ENCODE data around the gene YIF1A.
"Not testable (repeated sequence)": the region's sequence is repeated elsewhere in the genome, so short reads cannot be mapped to it uniquely, and the experiment has no call there.

Gene YIF1A

DNA sequence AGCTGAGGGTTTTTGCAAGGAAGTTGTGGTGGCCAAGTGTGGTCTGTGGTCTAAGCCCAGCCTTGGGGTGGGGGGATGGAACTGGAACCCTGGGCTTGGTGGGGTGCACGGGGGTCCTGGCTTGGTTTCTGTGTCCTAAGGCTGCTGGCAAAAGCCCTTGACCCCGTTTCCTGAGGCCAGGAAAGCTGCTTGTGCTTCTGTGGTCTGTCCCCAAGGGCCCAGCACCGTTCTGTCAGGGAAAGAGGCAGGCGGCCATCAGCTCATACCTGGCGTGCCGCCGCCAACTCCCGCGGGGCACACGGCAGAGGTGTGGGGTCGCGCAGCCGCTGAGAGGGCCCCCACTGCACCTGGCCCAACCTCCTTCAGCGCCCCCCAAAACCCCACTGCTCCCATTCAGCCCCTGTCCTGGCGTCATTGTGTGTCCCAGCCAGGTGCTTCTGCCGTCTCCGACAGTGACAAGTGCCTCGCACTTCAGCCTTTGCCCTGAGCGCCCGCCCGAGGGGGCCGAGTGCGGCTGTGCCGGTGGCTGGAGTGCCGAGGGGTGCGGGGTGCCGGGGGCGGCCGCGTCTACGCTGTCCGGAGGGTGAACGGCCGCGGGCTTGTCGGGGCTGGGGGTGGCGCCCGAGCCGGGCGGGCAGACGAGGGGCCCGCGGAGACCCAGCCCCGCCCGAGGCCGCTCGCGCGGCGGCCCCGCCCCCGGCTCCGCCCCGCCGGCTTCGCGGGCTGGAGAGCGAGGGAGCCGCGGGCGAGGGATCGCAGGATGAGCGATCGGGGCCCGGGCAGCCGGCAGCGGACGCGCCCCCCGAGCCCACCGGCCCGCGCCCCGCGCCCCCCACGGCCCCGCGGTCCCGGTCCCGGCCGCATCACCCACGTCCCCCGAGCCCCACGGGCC is 11.2 kb downstream of the YIF1A start, which contains the start of gene CNIH2:
Gene CNIH2 (plus strand): TSS at position 705 of the 892 bp plus-strand sequence. CDS start 282 bp downstream, outside the sequence.
- TF ChIP-seq, protein P1, sequence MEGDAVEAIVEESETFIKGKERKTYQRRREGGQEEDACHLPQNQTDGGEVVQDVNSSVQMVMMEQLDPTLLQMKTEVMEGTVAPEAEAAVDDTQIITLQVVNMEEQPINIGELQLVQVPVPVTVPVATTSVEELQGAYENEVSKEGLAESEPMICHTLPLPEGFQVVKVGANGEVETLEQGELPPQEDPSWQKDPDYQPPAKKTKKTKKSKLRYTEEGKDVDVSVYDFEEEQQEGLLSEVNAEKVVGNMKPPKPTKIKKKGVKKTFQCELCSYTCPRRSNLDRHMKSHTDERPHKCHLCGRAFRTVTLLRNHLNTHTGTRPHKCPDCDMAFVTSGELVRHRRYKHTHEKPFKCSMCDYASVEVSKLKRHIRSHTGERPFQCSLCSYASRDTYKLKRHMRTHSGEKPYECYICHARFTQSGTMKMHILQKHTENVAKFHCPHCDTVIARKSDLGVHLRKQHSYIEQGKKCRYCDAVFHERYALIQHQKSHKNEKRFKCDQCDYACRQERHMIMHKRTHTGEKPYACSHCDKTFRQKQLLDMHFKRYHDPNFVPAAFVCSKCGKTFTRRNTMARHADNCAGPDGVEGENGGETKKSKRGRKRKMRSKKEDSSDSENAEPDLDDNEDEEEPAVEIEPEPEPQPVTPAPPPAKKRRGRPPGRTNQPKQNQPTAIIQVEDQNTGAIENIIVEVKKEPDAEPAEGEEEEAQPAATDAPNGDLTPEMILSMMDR (IDR thresholded peaks at IDR 0.05; ENCODE audit: extremely low read depth, insufficient read depth, missing control alignments): no peak
- peak; percentile 83 for DNase-seq (ENCODE audit: low spot score)
- in situ Hi-C loops (cut with MboI; ENCODE audit: low pct_unique_long_range_greater_than_20kb, low sequenced_read_pairs, unreplicated experiment): no loop called here

- DNase-seq (ENCODE audit: low spot score); in situ Hi-C loops (cut with MboI; ENCODE audit: low pct_unique_long_range_greater_than_20kb, low sequenced_read_pairs, unreplicated experiment): not testable (repeated sequence)
Measured at GRCh38 chr11:66277064-66277463, 11.9 kb downstream of the YIF1A start.

DNA sequence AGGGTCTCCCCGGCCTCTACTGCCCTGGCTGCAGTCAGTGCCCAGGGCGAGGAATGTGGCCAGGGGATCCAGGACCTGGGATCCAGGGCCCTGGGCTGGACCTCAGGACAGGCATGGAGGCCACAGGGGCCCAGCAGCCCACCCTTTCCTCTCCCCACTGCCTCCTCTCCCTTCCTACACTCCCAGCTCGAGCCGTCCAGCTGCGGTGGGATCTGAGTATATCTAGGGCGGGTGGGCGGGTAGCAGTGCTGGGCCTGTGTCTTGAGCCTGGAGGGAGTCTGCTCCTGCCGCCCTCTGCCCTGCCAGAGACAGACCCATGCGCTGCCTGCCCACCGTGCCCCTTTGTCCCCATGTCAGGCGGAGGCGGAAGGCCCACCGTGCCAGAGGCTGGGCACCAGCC is 12.3 kb downstream of the YIF1A start:
- DNase-seq (ENCODE audit: low spot score); in situ Hi-C loops (cut with MboI; ENCODE audit: low pct_unique_long_range_greater_than_20kb, low sequenced_read_pairs, unreplicated experiment): not testable (repeated sequence)

GRCh38 chr11:66275984-66276612 is 12.8 kb downstream of the YIF1A start:
- no peak for DNase-seq (ENCODE audit: low spot score)
- TF ChIP-seq, protein P1 (IDR thresholded peaks at IDR 0.05; ENCODE audit: extremely low read depth, insufficient read depth, missing control alignments): no peak
- in situ Hi-C loops (cut with MboI; ENCODE audit: low pct_unique_long_range_greater_than_20kb, low sequenced_read_pairs, unreplicated experiment): no loop called here

- DNase-seq (ENCODE audit: low spot score): no peak
- in situ Hi-C loops (cut with MboI; ENCODE audit: low pct_unique_long_range_greater_than_20kb, low sequenced_read_pairs, unreplicated experiment): no loop called here
- TF ChIP-seq, protein P1 (IDR thresholded peaks at IDR 0.05; ENCODE audit: extremely low read depth, insufficient read depth, missing control alignments): no peak
Measured at GRCh38 chr11:66275396-66275795, 13.5 kb downstream of the YIF1A start.

- in situ Hi-C loops (cut with MboI; ENCODE audit: low pct_unique_long_range_greater_than_20kb, low sequenced_read_pairs, unreplicated experiment): no loop called here
- no peak for DNase-seq (ENCODE audit: low spot score)
- TF ChIP-seq, protein P1 (IDR thresholded peaks at IDR 0.05; ENCODE audit: extremely low read depth, insufficient read depth, missing control alignments): no peak
Measured at GRCh38 chr11:66274219-66274618, 14.7 kb downstream of the YIF1A start.

DNA sequence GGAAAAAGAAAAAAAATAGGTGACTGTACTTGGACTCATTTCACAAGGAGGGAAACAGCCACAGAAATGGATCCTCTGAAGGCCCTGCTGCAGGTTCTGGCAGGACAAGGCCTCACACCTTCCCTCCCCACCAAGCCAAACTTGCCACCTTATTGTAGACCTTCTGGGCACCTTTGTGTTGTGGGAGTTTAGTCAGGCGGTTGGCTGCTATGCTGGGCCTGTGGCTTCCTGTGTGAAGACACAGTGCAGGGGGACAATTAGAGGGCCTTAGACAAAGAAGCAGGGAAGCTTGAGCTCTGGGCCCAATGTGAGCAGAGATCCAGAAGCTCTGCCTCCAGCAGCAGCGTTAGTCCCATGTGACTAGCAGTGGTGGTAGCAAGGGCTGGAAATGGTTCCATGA is 16.3 kb downstream of the YIF1A start:
- DNase-seq (ENCODE audit: low spot score): no peak
- in situ Hi-C loops (cut with MboI; ENCODE audit: low pct_unique_long_range_greater_than_20kb, low sequenced_read_pairs, unreplicated experiment): no loop called here
- TF ChIP-seq, protein P1 (IDR thresholded peaks at IDR 0.05; ENCODE audit: extremely low read depth, insufficient read depth, missing control alignments): no peak

Measured in GM13977 (cell line).